SK-N-SH treated with all-trans-retinoic acid at 6 μM for 48 hours (cell line): ENCODE measurements around the gene IQSEC1.

ENCODE experiments used
- ATAC-seq: fragments of 200-7000 bp; cut with Tn5 transposase; 3 replicates; pipeline ENCODE4 v1.9.1; 2020; ENCODE audit warnings: mild to moderate bottlenecking, moderate library complexity
- ARNTL ChIP-seq: fragments of 450-650 bp; formaldehyde crosslinking; IDR thresholded peaks from 2 replicates; pipeline ENCODE4 v1.5.0; 2020; ENCODE audit warnings: low read depth, mild to moderate bottlenecking, moderate library complexity, borderline replicate concordance
- BACH2 ChIP-seq: fragments of 250-450 bp; sonication (Bioruptor Pico); IDR thresholded peaks from 2 replicates; pipeline ENCODE4 v1.9.0; 2021; ENCODE audit warnings: mild to moderate bottlenecking, borderline replicate concordance
- CREB5 ChIP-seq: fragments of 250-450 bp; sonication (Bioruptor Pico); IDR thresholded peaks from 2 replicates; pipeline ENCODE4 v1.5.1; 2020; ENCODE audit warnings: low read depth, mild to moderate bottlenecking, moderate library complexity
- CSDC2 ChIP-seq: fragments of 250-450 bp; sonication (Bioruptor Pico); IDR thresholded peaks from 2 replicates; pipeline ENCODE4 v1.5.0; 2020; ENCODE audit warnings: mild to moderate bottlenecking, moderate library complexity
- ESRRG ChIP-seq: fragments of 250-450 bp; sonication (Bioruptor Pico); IDR thresholded peaks from 2 replicates; pipeline ENCODE4 v1.6.1; 2021; ENCODE audit warnings: mild to moderate bottlenecking
- GLIS3 ChIP-seq: fragments of 250-450 bp; sonication (Bioruptor Pico); IDR thresholded peaks from 2 replicates; pipeline ENCODE4 v1.5.0; 2020; ENCODE audit warnings: mild to moderate bottlenecking, moderate library complexity
- ISL1 ChIP-seq: fragments of 250-450 bp; sonication (Bioruptor Pico); IDR thresholded peaks from 2 replicates; pipeline ENCODE4 v2.1.2; 2022; ENCODE audit warnings: mild to moderate bottlenecking, moderate library complexity
- OSR1 ChIP-seq: fragments of 250-450 bp; sonication (Bioruptor Pico); IDR thresholded peaks from 2 replicates; pipeline ENCODE4 v1.8.0; 2022; ENCODE audit warnings: moderate library complexity, mild to moderate bottlenecking, inconsistent platforms
- PATZ1 ChIP-seq: fragments of 250-450 bp; sonication (Bioruptor Pico); IDR thresholded peaks from 2 replicates; pipeline ENCODE4 v1.8.0; 2020; ENCODE audit warnings: mild to moderate bottlenecking, moderate library complexity, borderline replicate concordance
- POU6F1 ChIP-seq: fragments of 250-450 bp; sonication (Bioruptor Pico); IDR thresholded peaks from 2 replicates; pipeline ENCODE4 v1.8.0; 2021; ENCODE audit warnings: low read depth, mild to moderate bottlenecking, moderate library complexity, borderline replicate concordance
- PPARA ChIP-seq: fragments of 250-450 bp; sonication (Bioruptor Pico); IDR thresholded peaks from 2 replicates; pipeline ENCODE4 v1.5.0; 2020; ENCODE audit warnings: mild to moderate bottlenecking, borderline replicate concordance
- TCF4 ChIP-seq: fragments of 250-450 bp; sonication (Bioruptor Pico); IDR thresholded peaks from 2 replicates; pipeline ENCODE4 v1.8.0; 2021; ENCODE audit warnings: mild to moderate bottlenecking, moderate library complexity, borderline replicate concordance
- TOX ChIP-seq: fragments of 250-450 bp; sonication (Bioruptor Pico); IDR thresholded peaks from 2 replicates; pipeline ENCODE4 v1.8.0; 2021; ENCODE audit warnings: mild to moderate bottlenecking, moderate library complexity, borderline replicate concordance
- TSHZ2 ChIP-seq: fragments of 250-450 bp; sonication (Bioruptor Pico); IDR thresholded peaks from 2 replicates; pipeline ENCODE4 v1.5.0; 2020; ENCODE audit warnings: mild to moderate bottlenecking, moderate library complexity
- ZC3H10 ChIP-seq: fragments of 250-450 bp; sonication (Bioruptor Pico); IDR thresholded peaks from 2 replicates; pipeline ENCODE4 v1.5.1; 2021; ENCODE audit warnings: mild to moderate bottlenecking, moderate library complexity
- ZFP3 ChIP-seq: fragments of 250-450 bp; sonication (Bioruptor Pico); IDR thresholded peaks from 2 replicates; pipeline ENCODE4 v1.5.0; 2020; ENCODE audit warnings: mild to moderate bottlenecking, moderate library complexity
- ZFP30 ChIP-seq: fragments of 450-650 bp; formaldehyde crosslinking; IDR thresholded peaks from 2 replicates; pipeline ENCODE4 v1.5.0; 2022; ENCODE audit warnings: mild to moderate bottlenecking, moderate library complexity
- ZNF565 ChIP-seq: fragments of 450-650 bp; formaldehyde crosslinking; conservative IDR thresholded peaks from 2 replicates; pipeline ENCODE4 v1.5.0; 2020; ENCODE audit warnings: low read depth, mild to moderate bottlenecking, moderate library complexity
- ZNF70 ChIP-seq: fragments of 450-650 bp; formaldehyde crosslinking; IDR thresholded peaks from 2 replicates; pipeline ENCODE4 v1.5.0; 2020; ENCODE audit warnings: mild to moderate bottlenecking, moderate library complexity
- ZNF8 ChIP-seq: fragments of 450-650 bp; formaldehyde crosslinking; IDR thresholded peaks from 2 replicates; pipeline ENCODE4 v1.5.0; 2020; ENCODE audit warnings: mild to moderate bottlenecking, moderate library complexity

The IQSEC1 gene

GRCh38 chr3:12947504-12948369 lies 125.5 kb downstream of the IQSEC1 start:
- no peak for TF ChIP-seq ARNTL (CRISPR knock-in tag)
- no peak for TF ChIP-seq CREB5 (CRISPR knock-in tag)
- no peak for TF ChIP-seq ZNF8 (CRISPR knock-in tag)
- no peak for TF ChIP-seq ZFP30 (CRISPR knock-in tag)
- no peak for TF ChIP-seq ZC3H10 (CRISPR knock-in tag)
- TF ChIP-seq OSR1 (CRISPR knock-in tag): no peak
- no peak for TF ChIP-seq CSDC2 (CRISPR knock-in tag)
- no peak for TF ChIP-seq GLIS3 (CRISPR knock-in tag)
- ATAC-seq: peak; percentile 62

- ATAC-seq: no peak
- TF ChIP-seq ZNF70 (CRISPR knock-in tag) (no peak), PATZ1 (no peak), ZNF8 (CRISPR knock-in tag) (no peak), BACH2 (no peak), CSDC2 (CRISPR knock-in tag) (no peak), ZFP30 (CRISPR knock-in tag) (no peak; the same call in 1 of the 2 replicates), TSHZ2 (CRISPR knock-in tag) (no peak), OSR1 (CRISPR knock-in tag) (no peak), ZFP3 (no peak), ZNF565 (CRISPR knock-in tag) (no peak), GLIS3 (CRISPR knock-in tag) (no peak), CREB5 (CRISPR knock-in tag) (no peak), TCF4 (no peak), ARNTL (CRISPR knock-in tag) (no peak)
- TF ChIP-seq, all 23 proteins: peak for 0
These were observed 126.4 kb downstream of the IQSEC1 start for GRCh38 chr3:12946649-12947316.

- ATAC-seq: no peak
These were observed 127.0 kb downstream of the IQSEC1 start for GRCh38 chr3:12946251-12946648.

More at GRCh38 chr3:12946251-12946648, 127.0 kb downstream of the IQSEC1 start:
- no peak for TF ChIP-seq ZC3H10 (CRISPR knock-in tag)
- no peak for TF ChIP-seq ZFP30 (CRISPR knock-in tag)
- TF ChIP-seq PPARA: no peak
- TF ChIP-seq ISL1 (CRISPR knock-in tag): no peak
- TF ChIP-seq TCF4: no peak
- no peak for TF ChIP-seq BACH2
- TF ChIP-seq GLIS3 (CRISPR knock-in tag): no peak
- TF ChIP-seq CSDC2 (CRISPR knock-in tag): no peak
- no peak for TF ChIP-seq ZNF70 (CRISPR knock-in tag)
- no peak for TF ChIP-seq TOX (CRISPR knock-in tag)
- TF ChIP-seq OSR1 (CRISPR knock-in tag): no peak
- TF ChIP-seq ZNF565 (CRISPR knock-in tag): no peak
- TF ChIP-seq ZNF8 (CRISPR knock-in tag): no peak
- no peak for TF ChIP-seq ESRRG
- TF ChIP-seq POU6F1 (CRISPR knock-in tag): no peak
- TF ChIP-seq PATZ1: no peak
